ENCODE data around the gene ZFYVE1. TPM values are rescaled to one million over a fixed set of nuclear protein-coding genes. Genes with fewer than 3 reads are reported as not detected.

The ZFYVE1 gene
- total and polyA plus RNA-seq, 2 experiments from 2014 or later = 3.2 to 12.5 TPM

DNA sequence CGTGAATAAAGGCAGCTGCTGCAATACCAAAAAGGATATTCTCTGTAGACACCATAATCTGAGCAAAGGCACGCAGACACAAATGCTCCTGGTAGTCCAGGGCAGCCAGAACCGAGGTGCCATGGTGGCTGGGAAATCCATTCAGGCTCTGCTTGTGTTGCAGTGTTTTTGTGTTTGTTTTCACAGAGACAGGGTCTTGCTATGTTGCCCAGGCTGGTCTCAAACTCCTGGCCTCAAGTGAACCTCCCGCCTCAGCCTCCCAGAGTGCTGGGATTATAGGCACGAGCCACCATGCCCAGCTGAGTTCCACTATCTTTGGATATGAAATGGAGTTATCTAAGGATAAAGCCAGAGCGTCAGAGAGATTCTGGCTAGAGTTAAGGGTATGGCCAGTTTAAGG, 60.9 kb downstream of the ZFYVE1 start:
- TF ChIP-seq, protein P1, sequence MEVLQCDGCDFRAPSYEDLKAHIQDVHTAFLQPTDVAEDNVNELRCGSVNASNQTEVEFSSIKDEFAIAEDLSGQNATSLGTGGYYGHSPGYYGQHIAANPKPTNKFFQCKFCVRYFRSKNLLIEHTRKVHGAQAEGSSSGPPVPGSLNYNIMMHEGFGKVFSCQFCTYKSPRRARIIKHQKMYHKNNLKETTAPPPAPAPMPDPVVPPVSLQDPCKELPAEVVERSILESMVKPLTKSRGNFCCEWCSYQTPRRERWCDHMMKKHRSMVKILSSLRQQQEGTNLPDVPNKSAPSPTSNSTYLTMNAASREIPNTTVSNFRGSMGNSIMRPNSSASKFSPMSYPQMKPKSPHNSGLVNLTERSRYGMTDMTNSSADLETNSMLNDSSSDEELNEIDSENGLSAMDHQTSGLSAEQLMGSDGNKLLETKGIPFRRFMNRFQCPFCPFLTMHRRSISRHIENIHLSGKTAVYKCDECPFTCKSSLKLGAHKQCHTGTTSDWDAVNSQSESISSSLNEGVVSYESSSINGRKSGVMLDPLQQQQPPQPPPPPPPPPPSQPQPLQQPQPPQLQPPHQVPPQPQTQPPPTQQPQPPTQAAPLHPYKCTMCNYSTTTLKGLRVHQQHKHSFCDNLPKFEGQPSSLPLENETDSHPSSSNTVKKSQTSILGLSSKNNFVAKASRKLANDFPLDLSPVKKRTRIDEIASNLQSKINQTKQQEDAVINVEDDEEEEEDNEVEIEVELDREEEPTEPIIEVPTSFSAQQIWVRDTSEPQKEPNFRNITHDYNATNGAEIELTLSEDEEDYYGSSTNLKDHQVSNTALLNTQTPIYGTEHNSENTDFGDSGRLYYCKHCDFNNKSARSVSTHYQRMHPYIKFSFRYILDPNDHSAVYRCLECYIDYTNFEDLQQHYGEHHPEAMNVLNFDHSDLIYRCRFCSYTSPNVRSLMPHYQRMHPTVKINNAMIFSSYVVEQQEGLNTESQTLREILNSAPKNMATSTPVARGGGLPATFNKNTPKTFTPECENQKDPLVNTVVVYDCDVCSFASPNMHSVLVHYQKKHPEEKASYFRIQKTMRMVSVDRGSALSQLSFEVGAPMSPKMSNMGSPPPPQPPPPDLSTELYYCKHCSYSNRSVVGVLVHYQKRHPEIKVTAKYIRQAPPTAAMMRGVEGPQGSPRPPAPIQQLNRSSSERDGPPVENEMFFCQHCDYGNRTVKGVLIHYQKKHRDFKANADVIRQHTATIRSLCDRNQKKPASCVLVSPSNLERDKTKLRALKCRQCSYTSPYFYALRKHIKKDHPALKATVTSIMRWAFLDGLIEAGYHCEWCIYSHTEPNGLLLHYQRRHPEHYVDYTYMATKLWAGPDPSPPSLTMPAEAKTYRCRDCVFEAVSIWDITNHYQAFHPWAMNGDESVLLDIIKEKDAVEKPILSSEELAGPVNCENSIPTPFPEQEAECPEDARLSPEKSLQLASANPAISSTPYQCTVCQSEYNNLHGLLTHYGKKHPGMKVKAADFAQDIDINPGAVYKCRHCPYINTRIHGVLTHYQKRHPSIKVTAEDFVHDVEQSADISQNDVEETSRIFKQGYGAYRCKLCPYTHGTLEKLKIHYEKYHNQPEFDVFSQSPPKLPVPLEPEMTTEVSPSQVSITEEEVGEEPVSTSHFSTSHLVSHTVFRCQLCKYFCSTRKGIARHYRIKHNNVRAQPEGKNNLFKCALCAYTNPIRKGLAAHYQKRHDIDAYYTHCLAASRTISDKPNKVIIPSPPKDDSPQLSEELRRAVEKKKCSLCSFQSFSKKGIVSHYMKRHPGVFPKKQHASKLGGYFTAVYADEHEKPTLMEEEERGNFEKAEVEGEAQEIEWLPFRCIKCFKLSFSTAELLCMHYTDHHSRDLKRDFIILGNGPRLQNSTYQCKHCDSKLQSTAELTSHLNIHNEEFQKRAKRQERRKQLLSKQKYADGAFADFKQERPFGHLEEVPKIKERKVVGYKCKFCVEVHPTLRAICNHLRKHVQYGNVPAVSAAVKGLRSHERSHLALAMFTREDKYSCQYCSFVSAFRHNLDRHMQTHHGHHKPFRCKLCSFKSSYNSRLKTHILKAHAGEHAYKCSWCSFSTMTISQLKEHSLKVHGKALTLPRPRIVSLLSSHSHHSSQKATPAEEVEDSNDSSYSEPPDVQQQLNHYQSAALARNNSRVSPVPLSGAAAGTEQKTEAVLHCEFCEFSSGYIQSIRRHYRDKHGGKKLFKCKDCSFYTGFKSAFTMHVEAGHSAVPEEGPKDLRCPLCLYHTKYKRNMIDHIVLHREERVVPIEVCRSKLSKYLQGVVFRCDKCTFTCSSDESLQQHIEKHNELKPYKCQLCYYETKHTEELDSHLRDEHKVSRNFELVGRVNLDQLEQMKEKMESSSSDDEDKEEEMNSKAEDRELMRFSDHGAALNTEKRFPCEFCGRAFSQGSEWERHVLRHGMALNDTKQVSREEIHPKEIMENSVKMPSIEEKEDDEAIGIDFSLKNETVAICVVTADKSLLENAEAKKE (CRISPR knock-in tag; IDR thresholded peaks at IDR 0.05) = no peak
- no peak for TF ChIP-seq EZH2phosphoT487 (IDR thresholded peaks at IDR 0.05; ENCODE audit: unreplicated experiment)
- TF ChIP-seq, protein P2, sequence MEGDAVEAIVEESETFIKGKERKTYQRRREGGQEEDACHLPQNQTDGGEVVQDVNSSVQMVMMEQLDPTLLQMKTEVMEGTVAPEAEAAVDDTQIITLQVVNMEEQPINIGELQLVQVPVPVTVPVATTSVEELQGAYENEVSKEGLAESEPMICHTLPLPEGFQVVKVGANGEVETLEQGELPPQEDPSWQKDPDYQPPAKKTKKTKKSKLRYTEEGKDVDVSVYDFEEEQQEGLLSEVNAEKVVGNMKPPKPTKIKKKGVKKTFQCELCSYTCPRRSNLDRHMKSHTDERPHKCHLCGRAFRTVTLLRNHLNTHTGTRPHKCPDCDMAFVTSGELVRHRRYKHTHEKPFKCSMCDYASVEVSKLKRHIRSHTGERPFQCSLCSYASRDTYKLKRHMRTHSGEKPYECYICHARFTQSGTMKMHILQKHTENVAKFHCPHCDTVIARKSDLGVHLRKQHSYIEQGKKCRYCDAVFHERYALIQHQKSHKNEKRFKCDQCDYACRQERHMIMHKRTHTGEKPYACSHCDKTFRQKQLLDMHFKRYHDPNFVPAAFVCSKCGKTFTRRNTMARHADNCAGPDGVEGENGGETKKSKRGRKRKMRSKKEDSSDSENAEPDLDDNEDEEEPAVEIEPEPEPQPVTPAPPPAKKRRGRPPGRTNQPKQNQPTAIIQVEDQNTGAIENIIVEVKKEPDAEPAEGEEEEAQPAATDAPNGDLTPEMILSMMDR (conservative IDR thresholded peaks at IDR 0.05; ENCODE audit: low read depth in 2 of 2) = no peak
- TF ChIP-seq ZNF331 (CRISPR knock-in tag; IDR thresholded peaks at IDR 0.05; ENCODE audit: low read depth) = no peak
- no peak for TF ChIP-seq EZH2 (IDR thresholded peaks at IDR 0.05; ENCODE audit: low read depth, unreplicated experiment)
- no peak for TF ChIP-seq NANOG (IDR thresholded peaks at IDR 0.05; ENCODE audit: borderline replicate concordance)
- no peak for TF ChIP-seq CREB1 (CRISPR knock-in tag; IDR thresholded peaks at IDR 0.05; ENCODE audit: low read depth)
- no peak for TF ChIP-seq JUNB (IDR thresholded peaks at IDR 0.05; ENCODE audit: unreplicated experiment)
- TF ChIP-seq, protein P3, sequence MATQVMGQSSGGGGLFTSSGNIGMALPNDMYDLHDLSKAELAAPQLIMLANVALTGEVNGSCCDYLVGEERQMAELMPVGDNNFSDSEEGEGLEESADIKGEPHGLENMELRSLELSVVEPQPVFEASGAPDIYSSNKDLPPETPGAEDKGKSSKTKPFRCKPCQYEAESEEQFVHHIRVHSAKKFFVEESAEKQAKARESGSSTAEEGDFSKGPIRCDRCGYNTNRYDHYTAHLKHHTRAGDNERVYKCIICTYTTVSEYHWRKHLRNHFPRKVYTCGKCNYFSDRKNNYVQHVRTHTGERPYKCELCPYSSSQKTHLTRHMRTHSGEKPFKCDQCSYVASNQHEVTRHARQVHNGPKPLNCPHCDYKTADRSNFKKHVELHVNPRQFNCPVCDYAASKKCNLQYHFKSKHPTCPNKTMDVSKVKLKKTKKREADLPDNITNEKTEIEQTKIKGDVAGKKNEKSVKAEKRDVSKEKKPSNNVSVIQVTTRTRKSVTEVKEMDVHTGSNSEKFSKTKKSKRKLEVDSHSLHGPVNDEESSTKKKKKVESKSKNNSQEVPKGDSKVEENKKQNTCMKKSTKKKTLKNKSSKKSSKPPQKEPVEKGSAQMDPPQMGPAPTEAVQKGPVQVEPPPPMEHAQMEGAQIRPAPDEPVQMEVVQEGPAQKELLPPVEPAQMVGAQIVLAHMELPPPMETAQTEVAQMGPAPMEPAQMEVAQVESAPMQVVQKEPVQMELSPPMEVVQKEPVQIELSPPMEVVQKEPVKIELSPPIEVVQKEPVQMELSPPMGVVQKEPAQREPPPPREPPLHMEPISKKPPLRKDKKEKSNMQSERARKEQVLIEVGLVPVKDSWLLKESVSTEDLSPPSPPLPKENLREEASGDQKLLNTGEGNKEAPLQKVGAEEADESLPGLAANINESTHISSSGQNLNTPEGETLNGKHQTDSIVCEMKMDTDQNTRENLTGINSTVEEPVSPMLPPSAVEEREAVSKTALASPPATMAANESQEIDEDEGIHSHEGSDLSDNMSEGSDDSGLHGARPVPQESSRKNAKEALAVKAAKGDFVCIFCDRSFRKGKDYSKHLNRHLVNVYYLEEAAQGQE (IDR thresholded peaks at IDR 0.05; ENCODE audit: unreplicated experiment) = no peak
- TF ChIP-seq POLR2AphosphoS5 (IDR thresholded peaks at IDR 0.05; ENCODE audit: low read depth) = no peak
- TF ChIP-seq, protein P4, sequence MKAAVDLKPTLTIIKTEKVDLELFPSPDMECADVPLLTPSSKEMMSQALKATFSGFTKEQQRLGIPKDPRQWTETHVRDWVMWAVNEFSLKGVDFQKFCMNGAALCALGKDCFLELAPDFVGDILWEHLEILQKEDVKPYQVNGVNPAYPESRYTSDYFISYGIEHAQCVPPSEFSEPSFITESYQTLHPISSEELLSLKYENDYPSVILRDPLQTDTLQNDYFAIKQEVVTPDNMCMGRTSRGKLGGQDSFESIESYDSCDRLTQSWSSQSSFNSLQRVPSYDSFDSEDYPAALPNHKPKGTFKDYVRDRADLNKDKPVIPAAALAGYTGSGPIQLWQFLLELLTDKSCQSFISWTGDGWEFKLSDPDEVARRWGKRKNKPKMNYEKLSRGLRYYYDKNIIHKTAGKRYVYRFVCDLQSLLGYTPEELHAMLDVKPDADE (IDR thresholded peaks at IDR 0.05) = no peak
- Mint-ChIP-seq H3K36me3 (ENCODE audit: low read depth) (peaks cover 22% of the 10 kb centered on the region), H3K9me3 (peaks cover 4% of the 10 kb centered on the region; the same call in 2 of the 3 replicates), H3K27me3 (ENCODE audit: insufficient read depth, low read depth, poor library complexity) (peaks cover 11% of the 10 kb centered on the region), H3K4me1 (no peaks in the 10 kb centered on the region), H3K27ac (no peak overlapping the region), H3K4me3 (no peak overlapping the region)
- H3K79me2 ChIP-seq (replicated peaks; ENCODE audit: insufficient read depth) = no peaks in the 10 kb centered on the region
- H3K4me3 ChIP-seq = no peak overlapping the region
- H3K4me2 ChIP-seq = no peak overlapping the region
- no peaks in the 10 kb centered on the region for H3K4me1 ChIP-seq (ENCODE audit: insufficient read depth)
- H3K27me3 ChIP-seq (ENCODE audit: insufficient read depth) = no peaks in the 10 kb centered on the region
- no peak overlapping the region for H3K27ac ChIP-seq (ENCODE audit: low read depth)
- DNase-seq (ENCODE audit: low spot score) = no peak
- no peaks in the 10 kb centered on the region for H3F3A ChIP-seq (replicated peaks; ENCODE audit: low read depth)
- H4K20me1 ChIP-seq (replicated peaks; ENCODE audit: insufficient read depth) = no peaks in the 10 kb centered on the region
- no peak for ATAC-seq
- no peak overlapping the region for H2AFZ ChIP-seq
- no peaks in the 10 kb centered on the region; the same call in 1 of the 2 replicates for H3K36me3 ChIP-seq (ENCODE audit: insufficient read depth)
- H3K9me2 ChIP-seq (ENCODE audit: insufficient read depth) = no peaks in the 10 kb centered on the region

Measured in GM23338 (cell line).